Lung (tissue), 12 donors: ENCODE data around the gene NAP1L5. TPM values are rescaled to one million over a fixed set of nuclear protein-coding genes. Genes with fewer than 3 reads are reported as not detected.

ENCODE experiments used
- ATAC-seq: fragments of 200-7000 bp; cut with Tn5 transposase; one replicate; pipeline ENCODE4 v1.9.1; 2020; ENCODE audit warnings: moderate number of reproducible peaks; ENCODE audit not compliant: insufficient read depth, low FRiP score
- DNase-seq, 3 donors: peaks; one replicate each; pipeline ENCODE4 v3.0.0-alpha.2; 2013 to 2017
- H3K27ac ChIP-seq, 2 donors: one replicate each; pipeline ENCODE4 v1.5.1; 2013; ENCODE audit warnings: mild to moderate bottlenecking in 2 of 2, moderate library complexity in 2 of 2, control low read depth in 1 of 2, inconsistent platforms in 1 of 2, low read depth in 1 of 2, low read length in 1 of 2
- H3K27me3 ChIP-seq, 3 donors: one replicate each; pipeline ENCODE4 v1.5.1; 2013; ENCODE audit warnings: low read length in 2 of 3; ENCODE audit not compliant: control insufficient read depth in 3 of 3, insufficient read depth in 3 of 3
- H3K36me3 ChIP-seq, 4 donors: one replicate each; pipeline ENCODE4 v1.5.1; 2013; ENCODE audit warnings: low read length in 4 of 4, mild to moderate bottlenecking in 1 of 4, moderate library complexity in 1 of 4; ENCODE audit not compliant: control insufficient read depth in 4 of 4, insufficient read depth in 4 of 4
- H3K4me1 ChIP-seq, 5 donors: one replicate each; pipeline ENCODE4 v1.5.1; 2013; ENCODE audit warnings: low read length in 5 of 5, mild to moderate bottlenecking in 2 of 5, moderate library complexity in 1 of 5; ENCODE audit not compliant: control insufficient read depth in 5 of 5, insufficient read depth in 5 of 5
- H3K4me3 ChIP-seq: one replicate; pipeline ENCODE4 v1.5.1; 2013; ENCODE audit warnings: mild to moderate bottlenecking, control low read depth, moderate library complexity
- H3K9ac ChIP-seq, 2 donors: one replicate each; pipeline ENCODE4 v1.5.1; 2013; ENCODE audit warnings: low read length in 2 of 2, control low read depth in 1 of 2; ENCODE audit not compliant: insufficient read depth in 1 of 2
- H3K9me3 ChIP-seq, 4 donors: one replicate each; pipeline ENCODE4 v1.5.1; 2013; ENCODE audit warnings: low read length in 3 of 4, mild to moderate bottlenecking in 1 of 4, moderate library complexity in 1 of 4; ENCODE audit not compliant: control insufficient read depth in 4 of 4, insufficient read depth in 3 of 4
- CTCF ChIP-seq: IDR thresholded peaks from 2 replicates; pipeline ENCODE4 v1.5.1; 2012; ENCODE audit warnings: mild to moderate bottlenecking; ENCODE audit errors: control extremely low read depth, extremely low read depth
- WGBS, 2 donors: extraction: QIAGEN DNeasy Blood & Tissue Kit; methylation state at CpG; one replicate each; pipeline ENCODE4 v1.1.7; 2013; 5-methylcytosine and 5-hydroxymethylcytosine counted together
- polyA plus RNA-seq, 2 donors: library from polyadenylated mRNA; stranded (reverse); fragments of 200-250 nt; gene quantifications; one replicate each; pipeline ENCODE4 v1.2.1, GENCODE V29; 2013
- total RNA-seq, 2 donors: library from RNA; depleted of rRNA in 1 of 2; stranded (reverse); fragments of >200 nt in 1 of 2; gene quantifications; one replicate each; pipeline ENCODE4 v1.2.1, GENCODE V29; 2014 to 2021
- donor health status: control.
- donor health status: control.
- donor health status: Bipolar disorder and iron deficiency.
- donor health status: healthy.
- donor health status: DM: yes; HTN: yes; CAD: no.

Gene NAP1L5
- total and polyA plus RNA-seq, 4 donors: 2.6 to 8.8 (median 3.2) TPM

- Histone ChIP-seq H3K4me1 (peaks cover 0 to 35% (median 11%) of the 10 kb centered on the region in 5 donors), H3K9ac (no peak overlapping the region), H3K27me3 (no peaks in the 10 kb centered on the region), H3K36me3 (peaks cover 7 to 38% (median 35%) of the 10 kb centered on the region in 4 donors), H3K27ac (no peak overlapping the region), H3K9me3 (no peaks in the 10 kb centered on the region), H3K4me3 (no peak overlapping the region)
- ATAC-seq: no peak
- no peak for DNase-seq
- WGBS, 2 donors: 89 to 95% methylated on average over 2 of the region's 2 CpGs
- TF ChIP-seq CTCF: no peak
These were observed 26.8 kb upstream of the NAP1L5 start for GRCh38 chr4:88724406-88724805.

GRCh38 chr4:88722828-88723227 is 25.2 kb upstream of the NAP1L5 start:
- Histone ChIP-seq H3K36me3 (peaks cover 10 to 32% (median 28%) of the 10 kb centered on the region in 4 donors), H3K4me1 (peaks cover 0 to 35% (median 11%) of the 10 kb centered on the region in 5 donors), H3K4me3 (no peak overlapping the region), H3K27me3 (no peaks in the 10 kb centered on the region), H3K9me3 (peaks cover 0 to 3% (median 0%) of the 10 kb centered on the region in 4 donors), H3K9ac (no peak overlapping the region), H3K27ac (no peak overlapping the region)
- peak; percentile 34 to 92 (median 60) for DNase-seq
- 81 to 87% methylated on average over 2 of the region's 2 CpGs for WGBS, 2 donors
- no peak for TF ChIP-seq CTCF
- ATAC-seq: no peak

GRCh38 chr4:88722276-88722780 is 24.7 kb upstream of the NAP1L5 start:
- Histone ChIP-seq H3K36me3 (peaks cover 10 to 28% (median 26%) of the 10 kb centered on the region in 4 donors), H3K27ac (no peak overlapping the region)
- TF ChIP-seq CTCF: no peak

More at GRCh38 chr4:88722276-88722780, 24.7 kb upstream of the NAP1L5 start:
- peaks cover 0 to 35% (median 11%) of the 10 kb centered on the region in 5 donors for H3K4me1 ChIP-seq
- peaks cover 0 to 3% (median 1%) of the 10 kb centered on the region in 4 donors for H3K9me3 ChIP-seq
- 89 to 95% methylated on average over 10 of the region's 10 CpGs for WGBS, 2 donors
- DNase-seq (no peak), ATAC-seq (no peak)
- H3K9ac ChIP-seq: no peak overlapping the region
- H3K27me3 ChIP-seq: no peaks in the 10 kb centered on the region
- H3K4me3 ChIP-seq: no peak overlapping the region
